OCI-LY1 (cell line): Measurements from ENCODE around the gene CIB2.
A peak's percentile ranks its signal among the peaks of the same experiment; 100 is the strongest.

Experiments
- H2AFZ ChIP-seq: fragments of 200-600 bp; sonication (generic), shearing (Covaris generic); 2 replicates; pipeline ENCODE4 v1.6.0; 2014; ENCODE audit warnings: antibody characterized with exemption, mild to moderate bottlenecking, low read length
- H3F3A ChIP-seq: fragments of 200-600 bp; sonication (generic), shearing (Covaris generic); 2 replicates; pipeline ENCODE4 v1.6.0; 2014; ENCODE audit warnings: mild to moderate bottlenecking, antibody characterized with exemption, low read length, moderate library complexity; ENCODE audit not compliant: insufficient read depth
- H3K27ac ChIP-seq: fragments of 200-600 bp; sonication (generic); 2 replicates; pipeline ENCODE4 v1.5.1; 2014; ENCODE audit warnings: low read length, mixed run types, mild to moderate bottlenecking, low read depth; ENCODE audit not compliant: poor library complexity, severe bottlenecking
- H3K27me3 ChIP-seq: fragments of 200-600 bp; sonication (generic); 2 replicates; pipeline ENCODE4 v1.6.0; 2014; ENCODE audit warnings: antibody characterized with exemption, mild to moderate bottlenecking, low read length, moderate library complexity; ENCODE audit not compliant: insufficient read depth
- H3K36me3 ChIP-seq: fragments of 200-600 bp; sonication (generic); 2 replicates; pipeline ENCODE4 v1.6.1; 2014; ENCODE audit warnings: mild to moderate bottlenecking, antibody characterized with exemption, low read length, moderate library complexity, mixed read lengths; ENCODE audit not compliant: insufficient read depth
- H3K4me1 ChIP-seq: fragments of 200-600 bp; sonication (generic); 2 replicates; pipeline ENCODE4 v1.5.1; 2014; ENCODE audit warnings: mild to moderate bottlenecking, low read length, moderate library complexity; ENCODE audit not compliant: insufficient read depth, severe bottlenecking
- H3K4me2 ChIP-seq: fragments of 200-600 bp; sonication (generic), shearing (Covaris generic); 2 replicates; pipeline ENCODE4 v1.6.1; 2014; ENCODE audit warnings: low read length
- H3K4me3 ChIP-seq: fragments of 200-600 bp; sonication (generic); 2 replicates; pipeline ENCODE4 v1.5.1; 2014; ENCODE audit warnings: low read length, low read depth, mild to moderate bottlenecking, mixed read lengths; ENCODE audit not compliant: poor library complexity, severe bottlenecking
- H3K79me2 ChIP-seq: fragments of 200-600 bp; shearing (Covaris generic); 2 replicates; pipeline ENCODE4 v1.6.1; 2016; ENCODE audit warnings: mixed run types, low read length, mixed read lengths; ENCODE audit not compliant: insufficient read depth
- H3K9ac ChIP-seq: fragments of 200-600 bp; sonication (generic), shearing (Covaris generic); 2 replicates; pipeline ENCODE4 v1.6.1; 2014; ENCODE audit warnings: mild to moderate bottlenecking, low read length, mixed read lengths
- H3K9me2 ChIP-seq: fragments of 200-600 bp; sonication (generic), shearing (Covaris generic); 2 replicates; pipeline ENCODE4 v1.6.1; 2014; ENCODE audit warnings: low read depth, mild to moderate bottlenecking, low read length, mixed read lengths
- H3K9me3 ChIP-seq: fragments of 200-600 bp; shearing (Covaris generic); 2 replicates; pipeline ENCODE4 v1.6.1; 2014; ENCODE audit warnings: low read length, mixed read lengths
- H4K20me1 ChIP-seq: fragments of 200-600 bp; sonication (generic), shearing (Covaris generic); 2 replicates; pipeline ENCODE4 v1.6.0; 2016; ENCODE audit warnings: mild to moderate bottlenecking, low read length; ENCODE audit not compliant: insufficient read depth
- EZH2 ChIP-seq: fragments of 200-600 bp; sonication (generic), shearing (Covaris generic); IDR thresholded peaks from 2 replicates; pipeline ENCODE4 v1.8.0; 2017; ENCODE audit warnings: borderline replicate concordance, mixed run types, mild to moderate bottlenecking, antibody characterized with exemption, low read length, moderate library complexity, mixed read lengths
- TF ChIP-seq, protein P1 (sequence below): fragments of 200-600 bp; sonication (generic), shearing (Covaris generic); IDR thresholded peaks from 2 replicates; pipeline ENCODE4 v1.5.1; 2017; ENCODE audit warnings: mild to moderate bottlenecking, antibody characterized with exemption, low read length, moderate library complexity, mixed read lengths

The CIB2 gene

DNA sequence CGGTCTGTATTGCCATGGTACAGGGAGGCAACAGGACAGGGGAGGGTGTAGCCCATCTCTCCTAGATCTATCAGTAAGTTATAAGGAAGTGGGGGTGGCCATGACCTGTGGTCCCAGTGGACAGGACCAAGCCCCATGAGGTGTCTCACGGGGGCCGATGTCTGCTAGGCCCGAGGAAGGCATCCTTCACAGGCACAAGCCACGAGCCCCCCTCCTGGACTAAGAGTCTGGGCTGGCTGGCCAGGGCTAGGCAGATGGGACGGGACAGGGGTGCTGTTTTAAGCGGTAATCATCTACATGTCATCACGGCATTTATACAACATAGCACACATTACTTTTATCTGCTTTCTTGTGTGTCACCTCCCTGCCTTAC lies 51.2 kb downstream of the CIB2 start:
- Histone ChIP-seq H3K27me3 (no peaks in the 10 kb centered on the region), H3K4me2 (no peak overlapping the region), H3K4me1 (peaks cover 36% of the 10 kb centered on the region), H3K36me3 (no peaks in the 10 kb centered on the region), H2AFZ (no peak overlapping the region), H4K20me1 (no peaks in the 10 kb centered on the region), H3K9ac (no peak overlapping the region), H3K79me2 (peaks cover 19% of the 10 kb centered on the region), H3F3A (no peaks in the 10 kb centered on the region), H3K27ac (no peak overlapping the region), H3K9me2 (no peaks in the 10 kb centered on the region), H3K9me3 (no peaks in the 10 kb centered on the region), H3K4me3 (no peak overlapping the region)
- TF ChIP-seq, protein P1, sequence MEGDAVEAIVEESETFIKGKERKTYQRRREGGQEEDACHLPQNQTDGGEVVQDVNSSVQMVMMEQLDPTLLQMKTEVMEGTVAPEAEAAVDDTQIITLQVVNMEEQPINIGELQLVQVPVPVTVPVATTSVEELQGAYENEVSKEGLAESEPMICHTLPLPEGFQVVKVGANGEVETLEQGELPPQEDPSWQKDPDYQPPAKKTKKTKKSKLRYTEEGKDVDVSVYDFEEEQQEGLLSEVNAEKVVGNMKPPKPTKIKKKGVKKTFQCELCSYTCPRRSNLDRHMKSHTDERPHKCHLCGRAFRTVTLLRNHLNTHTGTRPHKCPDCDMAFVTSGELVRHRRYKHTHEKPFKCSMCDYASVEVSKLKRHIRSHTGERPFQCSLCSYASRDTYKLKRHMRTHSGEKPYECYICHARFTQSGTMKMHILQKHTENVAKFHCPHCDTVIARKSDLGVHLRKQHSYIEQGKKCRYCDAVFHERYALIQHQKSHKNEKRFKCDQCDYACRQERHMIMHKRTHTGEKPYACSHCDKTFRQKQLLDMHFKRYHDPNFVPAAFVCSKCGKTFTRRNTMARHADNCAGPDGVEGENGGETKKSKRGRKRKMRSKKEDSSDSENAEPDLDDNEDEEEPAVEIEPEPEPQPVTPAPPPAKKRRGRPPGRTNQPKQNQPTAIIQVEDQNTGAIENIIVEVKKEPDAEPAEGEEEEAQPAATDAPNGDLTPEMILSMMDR: no peak
- no peak for TF ChIP-seq EZH2

DNA sequence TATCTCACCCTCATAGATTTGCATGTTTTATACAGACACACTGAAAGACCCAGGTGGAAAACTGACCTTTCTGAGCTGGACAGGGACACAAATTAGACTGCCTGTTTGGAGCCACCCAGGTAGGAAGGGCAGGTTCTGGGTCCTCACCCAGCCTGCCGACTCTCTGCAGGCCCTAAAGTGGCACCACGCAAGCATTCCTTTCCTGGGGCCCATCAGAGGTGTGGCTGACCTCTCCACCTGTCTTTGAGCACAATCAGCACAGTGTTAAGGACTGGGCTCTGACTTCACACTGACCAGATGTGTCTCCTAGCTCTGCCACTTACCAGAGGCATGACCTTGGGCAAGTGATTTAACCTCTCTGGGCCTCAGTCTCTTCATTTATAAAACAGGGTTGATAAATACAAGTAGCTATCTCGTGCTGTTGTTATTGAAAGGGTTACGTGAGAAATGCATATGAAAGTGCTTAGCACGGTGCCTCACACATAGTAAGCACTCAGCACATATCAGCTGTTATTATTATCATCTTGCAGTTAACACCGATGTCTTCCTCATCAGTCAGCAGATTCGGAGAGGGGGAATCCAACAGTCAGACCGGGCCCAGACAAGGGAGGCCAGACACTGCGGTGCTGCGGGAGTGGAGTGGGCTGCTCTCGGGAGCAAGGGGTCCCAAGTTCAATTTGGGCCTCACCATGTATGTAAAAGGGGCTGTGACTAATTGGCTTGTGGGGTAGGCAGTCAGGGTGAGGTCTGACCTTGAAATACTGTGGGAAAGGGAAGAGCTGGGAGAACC lies 51.8 kb downstream of the CIB2 start:
- peaks cover 33% of the 10 kb centered on the region for H3K4me1 ChIP-seq
- H4K20me1 ChIP-seq: no peaks in the 10 kb centered on the region
- H3K9me2 ChIP-seq: no peaks in the 10 kb centered on the region
- peaks cover 24% of the 10 kb centered on the region for H3K79me2 ChIP-seq
- H3F3A ChIP-seq: no peaks in the 10 kb centered on the region
- no peaks in the 10 kb centered on the region for H3K27me3 ChIP-seq
- H3K36me3 ChIP-seq: peaks cover 4% of the 10 kb centered on the region; the same call in 1 of the 2 replicates
- H3K9ac ChIP-seq: no peak overlapping the region
- H3K4me2 ChIP-seq: no peak overlapping the region
- H3K27ac ChIP-seq: no peak overlapping the region
- no peak for TF ChIP-seq EZH2
- TF ChIP-seq, protein P1: no peak
- no peaks in the 10 kb centered on the region for H3K9me3 ChIP-seq
- H2AFZ ChIP-seq: no peak overlapping the region
- H3K4me3 ChIP-seq: no peak overlapping the region

DNA sequence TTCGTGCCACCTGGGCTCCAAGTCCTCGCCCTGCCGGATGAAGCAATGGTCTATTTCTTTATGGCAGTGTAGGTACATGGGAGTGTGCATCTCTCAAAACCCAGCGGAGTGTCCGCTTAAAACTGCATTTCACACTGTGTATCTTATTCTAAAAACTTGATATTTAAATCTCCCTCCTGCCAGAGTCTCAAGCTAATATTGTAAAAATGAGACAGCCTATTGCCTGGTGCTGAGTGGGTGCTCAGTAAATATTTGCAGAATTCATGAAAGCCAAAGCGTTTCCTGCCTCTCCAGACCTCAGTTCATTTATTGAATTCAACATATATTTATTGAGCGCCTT lies 53.4 kb downstream of the CIB2 start:
- no peaks in the 10 kb centered on the region for H4K20me1 ChIP-seq
- no peak overlapping the region for H3K27ac ChIP-seq
- H3K4me2 ChIP-seq: peak overlapping the region; percentile 84
- no peaks in the 10 kb centered on the region for H3K27me3 ChIP-seq
- no peaks in the 10 kb centered on the region for H3K9me3 ChIP-seq
- TF ChIP-seq EZH2: no peak
- TF ChIP-seq, protein P1: no peak
- peak overlapping the region; percentile 70 for H3K4me3 ChIP-seq
- peaks cover 31% of the 10 kb centered on the region for H3K4me1 ChIP-seq
- peak overlapping the region; percentile 57 for H3K9ac ChIP-seq
- no peaks in the 10 kb centered on the region for H3F3A ChIP-seq
- peak overlapping the region; percentile 76 for H2AFZ ChIP-seq
- H3K79me2 ChIP-seq: peaks cover 28% of the 10 kb centered on the region
- H3K9me2 ChIP-seq: no peaks in the 10 kb centered on the region
- peaks cover 6% of the 10 kb centered on the region; the same call in 1 of the 2 replicates for H3K36me3 ChIP-seq
